Measurements from ENCODE around the gene PRUNE2.
A peak's percentile ranks its signal among the peaks of the same experiment; 100 is the strongest.

PRUNE2 gene

GRCh38 chr9:76658510-76659231, 247.2 kb downstream of the PRUNE2 start:
- Histone ChIP-seq H3K27ac (ENCODE audit: poor library complexity, severe bottlenecking) (no peak overlapping the region), H3K4me1 (ENCODE audit: insufficient read depth, poor library complexity, severe bottlenecking) (peaks cover 25% of the 10 kb centered on the region)
- peak; percentile 66 for ATAC-seq (ENCODE audit: low read depth)

GRCh38 chr9:76657265-76657664, 248.6 kb downstream of the PRUNE2 start:
- TF ChIP-seq CTCF (IDR thresholded peaks at IDR 0.05; ENCODE audit: poor library complexity, severe bottlenecking), result no peak
- Histone ChIP-seq H3K27me3 (ENCODE audit: insufficient read depth, poor library complexity, severe bottlenecking) (no peaks in the 10 kb centered on the region), H3K4me1 (ENCODE audit: insufficient read depth, poor library complexity, severe bottlenecking) (peaks cover 32% of the 10 kb centered on the region), H3K4me3 (ENCODE audit: severe bottlenecking) (no peak overlapping the region), H3K27ac (ENCODE audit: poor library complexity, severe bottlenecking) (no peak overlapping the region), H3K9me3 (ENCODE audit: severe bottlenecking) (no peaks in the 10 kb centered on the region), H3K36me3 (ENCODE audit: low read depth) (no peaks in the 10 kb centered on the region)
- DNase-seq (ENCODE audit: low spot score) (no peak), ATAC-seq (ENCODE audit: low read depth) (no peak)

More at GRCh38 chr9:76658510-76659231, 247.2 kb downstream of the PRUNE2 start:
- H3K36me3 ChIP-seq (ENCODE audit: low read depth), result no peaks in the 10 kb centered on the region
- no peak overlapping the region for H3K4me3 ChIP-seq (ENCODE audit: severe bottlenecking)
- peak; percentile 76 for TF ChIP-seq CTCF (IDR thresholded peaks at IDR 0.05; ENCODE audit: poor library complexity, severe bottlenecking)
- no peaks in the 10 kb centered on the region for H3K27me3 ChIP-seq (ENCODE audit: insufficient read depth, poor library complexity, severe bottlenecking)
- no peaks in the 10 kb centered on the region for H3K9me3 ChIP-seq (ENCODE audit: severe bottlenecking)
- DNase-seq (ENCODE audit: low spot score), result no peak

GRCh38 chr9:76655971-76656370, 249.9 kb downstream of the PRUNE2 start:
- H3K36me3 ChIP-seq (ENCODE audit: low read depth), result no peaks in the 10 kb centered on the region
- TF ChIP-seq CTCF (IDR thresholded peaks at IDR 0.05; ENCODE audit: poor library complexity, severe bottlenecking), result no peak
- DNase-seq (ENCODE audit: low spot score) (no peak), ATAC-seq (ENCODE audit: low read depth) (no peak)
- no peaks in the 10 kb centered on the region for H3K9me3 ChIP-seq (ENCODE audit: severe bottlenecking)
- H3K27ac ChIP-seq (ENCODE audit: poor library complexity, severe bottlenecking), result peak overlapping the region; percentile 92
- H3K4me3 ChIP-seq (ENCODE audit: severe bottlenecking), result no peak overlapping the region
- peaks cover 32% of the 10 kb centered on the region for H3K4me1 ChIP-seq (ENCODE audit: insufficient read depth, poor library complexity, severe bottlenecking)
- no peaks in the 10 kb centered on the region for H3K27me3 ChIP-seq (ENCODE audit: insufficient read depth, poor library complexity, severe bottlenecking)

GRCh38 chr9:76655121-76655541, 250.8 kb downstream of the PRUNE2 start:
- peak overlapping the region; percentile 92 for H3K27ac ChIP-seq (ENCODE audit: poor library complexity, severe bottlenecking)
- H3K27me3 ChIP-seq (ENCODE audit: insufficient read depth, poor library complexity, severe bottlenecking), result no peaks in the 10 kb centered on the region
- H3K36me3 ChIP-seq (ENCODE audit: low read depth), result no peaks in the 10 kb centered on the region
- peaks cover 32% of the 10 kb centered on the region for H3K4me1 ChIP-seq (ENCODE audit: insufficient read depth, poor library complexity, severe bottlenecking)
- DNase-seq (ENCODE audit: low spot score) (no peak), ATAC-seq (ENCODE audit: low read depth) (no peak)
- TF ChIP-seq CTCF (IDR thresholded peaks at IDR 0.05; ENCODE audit: poor library complexity, severe bottlenecking), result no peak
- H3K4me3 ChIP-seq (ENCODE audit: severe bottlenecking), result no peak overlapping the region
- H3K9me3 ChIP-seq (ENCODE audit: severe bottlenecking), result no peaks in the 10 kb centered on the region

DNA sequence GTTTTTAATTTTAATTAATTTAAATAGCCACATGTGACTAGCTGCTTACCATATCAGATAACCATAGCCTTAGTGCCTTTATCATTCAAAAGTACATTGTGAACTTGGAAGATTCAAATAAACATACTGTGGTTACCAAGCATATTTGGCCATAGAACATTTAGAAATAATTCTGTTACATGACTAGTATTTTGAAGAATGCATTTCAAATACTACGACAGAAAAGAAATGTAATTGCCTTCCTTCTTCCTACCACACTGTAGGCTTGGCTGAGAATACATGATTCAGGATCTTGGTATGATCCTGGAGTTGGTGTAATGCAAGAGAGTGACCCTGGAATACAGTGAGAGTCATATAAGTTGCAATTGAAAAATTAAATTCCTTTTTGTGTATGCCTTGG, 251.3 kb downstream of the PRUNE2 start:
- no peaks in the 10 kb centered on the region for H3K36me3 ChIP-seq (ENCODE audit: low read depth)
- DNase-seq (ENCODE audit: low spot score) (no peak), ATAC-seq (ENCODE audit: low read depth) (peak; percentile 98)
- H3K27me3 ChIP-seq (ENCODE audit: insufficient read depth, poor library complexity, severe bottlenecking), result no peaks in the 10 kb centered on the region
- H3K27ac ChIP-seq (ENCODE audit: poor library complexity, severe bottlenecking), result peak overlapping the region; percentile 92
- no peaks in the 10 kb centered on the region for H3K9me3 ChIP-seq (ENCODE audit: severe bottlenecking)
- no peak for TF ChIP-seq CTCF (IDR thresholded peaks at IDR 0.05; ENCODE audit: poor library complexity, severe bottlenecking)
- no peak overlapping the region for H3K4me3 ChIP-seq (ENCODE audit: severe bottlenecking)
- H3K4me1 ChIP-seq (ENCODE audit: insufficient read depth, poor library complexity, severe bottlenecking), result peaks cover 32% of the 10 kb centered on the region

Data from RWPE2 (cell line).